HEK293T (cell line): Measurements from ENCODE around the gene TIMP1.

Experiments
- CTCF ChIA-PET: fragments of 350-600 bp; formaldehyde crosslinking; extraction: SDS; loops from one replicate; lab custom pipeline; 2021; ENCODE audit warnings: antibody characterized with exemption, inconsistent platforms; lab: Yijun Ruan, JAX
- POLR2A ChIA-PET: fragments of 350-600 bp; formaldehyde crosslinking; extraction: SDS; loops from one replicate; lab custom pipeline; 2020; ENCODE audit warnings: antibody characterized with exemption, inconsistent platforms; lab: Yijun Ruan, JAX
- DNase-seq: peaks from one replicate; pipeline ENCODE4 v3.0.0; 2012; ENCODE audit warnings: mixed read lengths; ENCODE audit errors: extremely low spot score
- ARNT ChIP-seq: fragments of 450-650 bp; IDR thresholded peaks from 2 replicates; pipeline ENCODE4 v1.6.1; 2017; ENCODE audit warnings: mild to moderate bottlenecking
- BHLHE40 ChIP-seq: fragments of 450-650 bp; IDR thresholded peaks from 2 replicates; pipeline ENCODE4 v1.6.1; 2016; ENCODE audit warnings: mild to moderate bottlenecking, moderate library complexity, borderline replicate concordance
- CTBP1 ChIP-seq: fragments of 450-650 bp; IDR thresholded peaks from 2 replicates; pipeline ENCODE4 v1.6.1; 2016; ENCODE audit warnings: borderline replicate concordance
- ELF4 ChIP-seq: fragments of 450-650 bp; IDR thresholded peaks from 2 replicates; pipeline ENCODE4 v1.6.1; 2017; ENCODE audit warnings: antibody characterized with exemption
- FOXA1 ChIP-seq: fragments of 450-650 bp; IDR thresholded peaks from 2 replicates; pipeline ENCODE4 v1.6.1; 2016; ENCODE audit warnings: mild to moderate bottlenecking
- FOXK2 ChIP-seq: fragments of 450-650 bp; IDR thresholded peaks from 2 replicates; pipeline ENCODE4 v1.6.1; 2016; ENCODE audit warnings: mild to moderate bottlenecking
- FOXM1 ChIP-seq: fragments of 450-650 bp; IDR thresholded peaks from 2 replicates; pipeline ENCODE4 v1.6.1; 2017; ENCODE audit warnings: mild to moderate bottlenecking, borderline replicate concordance
- HDGF ChIP-seq: fragments of 450-650 bp; IDR thresholded peaks from 2 replicates; pipeline ENCODE4 v1.6.1; 2017; ENCODE audit warnings: antibody characterized with exemption, borderline replicate concordance
- L3MBTL2 ChIP-seq: fragments of 450-650 bp; conservative IDR thresholded peaks from 2 replicates; pipeline ENCODE4 v1.6.1; 2016; ENCODE audit warnings: mild to moderate bottlenecking
- LEF1 ChIP-seq: fragments of 450-650 bp; IDR thresholded peaks from 2 replicates; pipeline ENCODE4 v1.6.1; 2017; ENCODE audit warnings: mild to moderate bottlenecking, borderline replicate concordance
- NFRKB ChIP-seq: fragments of 450-650 bp; IDR thresholded peaks from 2 replicates; pipeline ENCODE4 v1.6.1; 2016; ENCODE audit warnings: mild to moderate bottlenecking, moderate library complexity
- PKNOX1 ChIP-seq: fragments of 450-650 bp; IDR thresholded peaks from 2 replicates; pipeline ENCODE4 v1.6.1; 2016
- SP1 ChIP-seq: fragments of 450-650 bp; IDR thresholded peaks from 2 replicates; pipeline ENCODE4 v1.6.1; 2017
- SUZ12 ChIP-seq: fragments of 450-650 bp; IDR thresholded peaks from 2 replicates; pipeline ENCODE4 v1.6.1; 2016; ENCODE audit warnings: mild to moderate bottlenecking
- TARDBP ChIP-seq: fragments of 450-650 bp; IDR thresholded peaks from 2 replicates; pipeline ENCODE4 v1.6.1; 2016
- ZNF384 ChIP-seq: fragments of 450-650 bp; IDR thresholded peaks from 2 replicates; pipeline ENCODE4 v1.6.1; 2016

Gene TIMP1

GRCh38 chrX:47558436-47558835 lies 23.8 kb upstream of the TIMP1 start:
- DNase-seq, result no peak
- no peak for TF ChIP-seq FOXM1
- no peak for TF ChIP-seq CTBP1
- TF ChIP-seq LEF1, result no peak
- no peak for TF ChIP-seq ELF4
- TF ChIP-seq HDGF, result no peak
- TF ChIP-seq FOXA1, result no peak
- TF ChIP-seq ARNT, result no peak
- TF ChIP-seq SP1, result no peak
- TF ChIP-seq BHLHE40, result no peak
- no peak for TF ChIP-seq SUZ12
- no peak for TF ChIP-seq PKNOX1
- TF ChIP-seq NFRKB, result no peak
- TF ChIP-seq FOXK2, result no peak
- no peak for TF ChIP-seq L3MBTL2
- TF ChIP-seq ZNF384, result no peak
- no peak for TF ChIP-seq TARDBP
- POLR2A ChIA-PET, result interaction anchor here (0.7 to 1.7 kb wide), 2 partner anchors 197 to 630 kb away, joined by 3 to 4 read pairs; no protein-coding TSS in a partner anchor
- CTCF ChIA-PET, result no interaction called here

DNA sequence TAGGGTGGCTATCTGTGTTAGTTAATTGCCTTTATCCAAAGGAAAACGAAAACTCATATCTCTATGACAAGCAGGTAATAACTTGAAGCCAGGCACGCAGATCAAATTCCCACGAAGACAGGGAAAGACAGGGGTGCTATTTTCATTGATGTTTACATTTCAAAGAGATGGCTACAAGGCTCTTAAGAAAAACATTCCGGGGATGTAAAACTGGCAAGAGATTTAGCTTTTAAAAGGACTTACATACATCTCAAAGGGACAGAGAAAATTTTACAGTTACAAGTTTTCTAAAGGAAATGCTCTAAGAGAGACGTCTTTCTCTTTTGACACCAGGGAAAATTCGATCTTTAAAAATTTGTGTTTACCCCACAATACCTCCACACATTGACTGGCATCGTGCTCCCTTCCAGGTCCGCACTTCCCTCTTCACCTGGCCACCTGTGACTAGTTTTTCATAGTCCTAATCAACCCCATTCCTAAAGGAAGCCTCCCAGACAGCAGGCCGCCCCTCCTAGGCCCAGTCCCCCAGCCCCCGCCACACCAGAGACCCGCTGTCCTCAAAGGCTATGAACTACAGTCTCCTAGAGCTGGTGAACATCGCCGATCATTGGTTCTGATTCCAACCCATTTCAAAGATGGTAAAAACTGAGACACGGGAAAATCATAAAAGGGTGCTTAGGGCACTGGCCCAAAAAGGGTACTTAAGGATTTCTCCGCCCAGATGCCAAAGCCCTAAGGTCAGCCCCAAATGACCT lies 21.9 kb upstream of the TIMP1 start:
- TF ChIP-seq ARNT, result 0 out of 2 replicates have a peak, but pooled peaks have one; percentile 55
- 0 out of 2 replicates have a peak, but pooled peaks have one; percentile 10 for TF ChIP-seq L3MBTL2
- no peak for TF ChIP-seq TARDBP
- CTCF ChIA-PET, result no interaction called here
- DNase-seq, result no peak

DNA sequence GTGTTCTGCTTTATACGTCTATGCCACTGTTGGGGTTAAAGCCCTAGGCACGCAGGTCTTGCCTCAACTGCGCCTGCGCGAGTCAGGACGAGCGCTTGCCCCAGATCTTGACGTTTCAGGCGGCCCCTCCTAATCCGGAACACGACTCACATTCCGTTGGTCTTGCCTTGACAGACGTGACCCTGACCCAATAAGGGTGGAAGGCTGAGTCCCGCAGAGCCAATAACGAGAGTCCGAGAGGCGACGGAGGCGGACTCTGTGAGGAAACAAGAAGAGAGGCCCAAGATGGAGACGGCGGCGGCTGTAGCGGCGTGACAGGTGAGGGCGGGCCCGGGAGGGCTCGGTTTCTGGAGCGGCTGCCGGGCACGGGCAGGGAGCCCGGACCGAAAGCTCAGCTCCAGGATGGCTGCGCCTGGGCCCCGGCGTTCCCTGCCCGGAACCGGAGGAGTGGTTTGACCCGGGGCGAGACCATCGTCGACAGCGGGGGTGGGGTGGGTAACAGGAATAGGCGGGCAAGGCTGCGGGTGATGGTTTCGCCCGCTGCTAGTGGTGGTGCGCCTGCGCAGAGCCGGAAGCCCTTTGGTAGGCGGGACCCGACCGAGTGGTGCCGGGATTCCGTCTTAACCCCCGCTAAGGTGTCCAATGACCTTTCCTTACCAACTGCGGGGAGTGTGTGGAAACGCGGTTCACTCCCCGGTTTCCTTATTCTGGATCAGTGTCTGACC lies 21.1 kb upstream of the TIMP1 start, which contains the start of gene ARAF:
ARAF (plus strand) TSS at position 272 of the 725 bp plus-strand sequence. CDS start 1,763 bp downstream, outside the sequence.
- TF ChIP-seq ELF4 (peak; percentile 39; the same call in 1 of the 2 replicates), FOXK2 (no peak), PKNOX1 (peak; percentile 99), CTBP1 (no peak), FOXM1 (no peak), ZNF384 (no peak), SUZ12 (no peak), L3MBTL2 (peak; percentile 61), BHLHE40 (peak; percentile 73), FOXA1 (no peak), ARNT (no peak), TARDBP (no peak), HDGF (no peak), LEF1 (no peak), NFRKB (no peak), SP1 (no peak)
- POLR2A ChIA-PET, result interaction anchor here (0.7 to 1.0 kb wide), 4 partner anchors 10 to 62 kb away, joined by 3 read pairs; no protein-coding TSS in a partner anchor
- DNase-seq, result peak; percentile 92
- CTCF ChIA-PET, result interaction anchor here (1.0 kb wide), 1 partner anchor 67 kb away, joined by 3 read pairs; no protein-coding TSS in a partner anchor

More for the DNA sequence above, 21.9 kb upstream of the TIMP1 start:
- POLR2A ChIA-PET, result no interaction called here

DNA sequence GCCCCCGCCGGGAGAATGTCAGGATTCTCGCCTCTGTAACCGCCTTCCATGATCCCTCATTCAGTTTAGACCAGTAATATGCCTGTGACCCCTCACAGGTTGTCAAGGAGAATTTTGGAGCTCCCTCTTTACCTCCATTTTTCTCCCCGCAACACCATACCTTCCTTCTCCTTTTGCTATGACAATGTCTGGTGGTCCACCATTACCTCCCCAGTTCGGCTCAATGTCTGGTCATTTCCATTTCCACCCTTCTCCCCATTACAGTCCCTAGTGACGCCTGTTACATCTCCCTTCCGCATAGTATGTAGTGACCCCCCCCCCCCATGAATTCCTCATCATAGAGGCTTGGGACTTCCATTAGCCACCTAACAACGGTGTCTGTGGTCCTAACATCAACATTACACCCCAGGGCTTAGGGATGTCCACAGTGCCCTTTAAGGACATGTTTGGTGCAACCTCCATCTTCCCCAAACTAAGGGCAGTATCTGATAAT lies 20.5 kb upstream of the TIMP1 start:
- no peak for DNase-seq
- ChIA-PET POLR2A (interaction anchor here (0.7 to 1.0 kb wide), 4 partner anchors 10 to 62 kb away, joined by 3 read pairs; no protein-coding TSS in a partner anchor), CTCF (interaction anchor here (1.0 kb wide), 1 partner anchor 67 kb away, joined by 3 read pairs; no protein-coding TSS in a partner anchor)
- TF ChIP-seq CTBP1 (no peak), NFRKB (no peak), PKNOX1 (no peak), LEF1 (no peak), FOXA1 (no peak)

GRCh38 chrX:47562615-47563243 lies 19.5 kb upstream of the TIMP1 start:
- CTCF ChIA-PET, result interaction anchor here (0.6 kb wide), 1 partner anchor 55 kb away, joined by 3 read pairs; no protein-coding TSS in a partner anchor

More at GRCh38 chrX:47562615-47563243, 19.5 kb upstream of the TIMP1 start:
- no peak for DNase-seq
- TF ChIP-seq CTBP1 (no peak), SP1 (no peak), TARDBP (no peak), FOXK2 (no peak), L3MBTL2 (no peak), FOXM1 (no peak), BHLHE40 (no peak)
- POLR2A ChIA-PET, result no interaction called here
